Breast epithelium (tissue), 3 donors: ENCODE results near the gene RAET1E.
"Not testable (repeated sequence)": the region's sequence is repeated elsewhere in the genome, so short reads cannot be mapped to it uniquely, and the experiment has no call there.

Source experiments
- CTCF ChIP-seq, 3 donors: fragments of 450-650 bp; IDR thresholded peaks; one replicate each; pipeline ENCODE4 v1.5.1; 2016 to 2017; ENCODE audit warnings: antibody characterized with exemption in 3 of 3, mild to moderate bottlenecking in 3 of 3, moderate library complexity in 3 of 3
- POLR2A ChIP-seq: fragments of 450-650 bp; IDR thresholded peaks from one replicate; pipeline ENCODE4 v1.6.1; 2016; ENCODE audit warnings: antibody characterized with exemption, mild to moderate bottlenecking, moderate library complexity

- TF ChIP-seq CTCF (IDR thresholded peaks at IDR 0.05); POLR2A: not testable (repeated sequence)
These were observed 6.0 kb downstream of the RAET1E start for GRCh38 chr6:149891864-149892263.
